GM21723 (cell line): Measurements from ENCODE around the gene ZFAND5.

ENCODE experiments used
- ATAC-seq: cut with Tn5 transposase; IDR thresholded peaks from one replicate; pipeline ENCODE4 v1.9.1; 2021; ENCODE audit warnings: mild to moderate bottlenecking, moderate library complexity; ENCODE audit not compliant: unreplicated experiment

ZFAND5 gene

GRCh38 chr9:72326641-72327040 is 38.4 kb downstream of the ZFAND5 start:
- ATAC-seq = no peak

GRCh38 chr9:72324974-72325373 is 40.0 kb downstream of the ZFAND5 start:
- no peak for ATAC-seq

DNA sequence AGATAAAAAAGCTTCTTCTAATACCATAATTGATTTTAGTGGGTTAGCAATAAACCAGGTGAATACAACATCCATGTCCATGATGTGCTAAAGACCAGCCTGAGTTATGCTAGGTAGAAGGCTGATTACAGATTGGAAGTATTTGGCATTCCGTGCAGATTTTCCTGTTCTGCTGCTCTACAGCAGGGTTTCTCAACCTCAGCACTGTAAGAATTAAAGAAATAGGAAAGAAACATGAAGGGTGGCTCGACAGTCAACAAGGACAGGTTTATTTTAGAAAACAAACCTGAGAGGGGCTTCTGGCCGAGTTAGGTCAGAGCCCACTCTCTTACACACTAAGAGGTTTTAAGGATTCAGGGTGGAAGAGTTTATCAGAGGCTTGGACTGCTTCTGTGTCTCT is 42.3 kb downstream of the ZFAND5 start:
- no peak for ATAC-seq

GRCh38 chr9:72322259-72322658 is 42.7 kb downstream of the ZFAND5 start:
- ATAC-seq = no peak

DNA sequence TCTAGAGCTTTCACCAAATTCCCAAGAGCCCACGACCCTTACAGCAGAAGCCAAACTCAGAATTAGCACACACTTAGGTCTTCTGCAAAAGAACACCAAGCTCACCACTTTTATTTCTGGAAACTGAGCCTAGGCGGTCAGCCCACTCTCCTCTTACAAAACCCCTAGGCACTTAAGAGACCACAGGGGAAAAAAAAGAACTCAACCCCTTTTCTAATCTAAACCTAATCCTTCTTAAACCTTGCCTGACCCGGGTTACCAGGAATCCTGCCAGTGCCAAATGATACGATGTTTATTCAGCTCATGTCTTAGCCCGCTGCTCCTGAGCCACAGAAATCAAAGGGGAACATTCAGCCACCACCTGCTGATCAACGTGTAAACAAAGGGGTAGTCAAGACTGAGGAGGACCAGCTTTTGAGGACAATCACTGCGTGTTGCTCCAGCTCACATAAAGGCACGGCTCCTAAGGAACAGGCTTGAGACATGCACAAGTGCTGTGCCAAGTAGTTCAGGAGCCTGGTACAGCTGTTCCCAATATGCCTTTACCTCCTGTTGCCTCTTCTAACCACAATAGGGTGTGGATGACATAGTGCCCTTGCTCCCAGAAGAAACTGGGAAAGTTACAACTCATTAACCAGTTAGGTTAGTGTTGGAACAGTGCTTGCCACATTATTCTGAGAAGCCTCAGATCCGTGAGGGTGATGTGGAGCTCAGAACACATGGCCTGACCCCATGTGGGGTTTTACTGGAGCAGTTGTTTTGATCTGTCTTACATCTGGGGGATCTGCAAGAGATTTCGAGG is 49.3 kb downstream of the ZFAND5 start:
- no peak for ATAC-seq

DNA sequence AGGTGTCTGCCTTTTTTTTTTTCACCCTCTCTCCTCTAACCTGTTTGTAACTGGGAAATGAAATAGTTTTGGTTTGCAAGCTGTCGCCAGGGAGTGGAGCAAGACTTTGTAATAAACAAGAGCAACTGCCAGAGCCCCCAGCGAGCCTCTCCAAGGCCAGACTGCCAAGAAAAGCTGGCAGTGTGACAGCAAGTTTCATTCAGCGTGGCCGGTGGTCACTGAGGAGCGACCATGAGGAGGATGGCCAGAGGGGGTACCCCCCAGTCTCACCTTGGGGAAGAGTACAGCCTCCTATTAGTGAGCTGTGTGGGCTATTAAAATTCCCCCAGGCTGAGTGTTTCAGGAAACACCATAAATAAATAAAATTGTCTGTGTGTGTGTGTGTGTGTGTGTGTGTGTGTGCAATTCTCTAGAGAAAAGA is 49.9 kb downstream of the ZFAND5 start:
- no peak for ATAC-seq

DNA sequence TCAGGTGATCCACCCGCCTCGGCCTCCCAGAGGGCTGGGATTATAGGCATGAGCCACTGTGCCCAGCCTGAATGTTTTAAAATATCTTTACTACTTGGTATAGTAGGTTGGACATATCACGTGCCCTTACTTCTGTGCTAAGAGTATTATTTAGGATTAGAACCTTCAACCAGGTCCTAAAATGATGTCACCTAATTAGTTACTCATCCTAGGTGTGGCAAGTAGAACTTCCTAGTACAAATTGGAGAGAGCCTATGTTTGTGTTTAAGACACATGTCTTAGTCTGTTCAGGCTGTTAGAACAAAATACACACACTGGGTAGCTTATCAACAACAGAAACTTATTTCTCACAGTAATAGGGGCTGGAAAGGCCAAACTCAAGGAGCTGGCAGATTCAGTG is 51.5 kb downstream of the ZFAND5 start:
- no peak for ATAC-seq

- no peak for ATAC-seq
Measured at GRCh38 chr9:72312386-72312987, 52.5 kb downstream of the ZFAND5 start.

DNA sequence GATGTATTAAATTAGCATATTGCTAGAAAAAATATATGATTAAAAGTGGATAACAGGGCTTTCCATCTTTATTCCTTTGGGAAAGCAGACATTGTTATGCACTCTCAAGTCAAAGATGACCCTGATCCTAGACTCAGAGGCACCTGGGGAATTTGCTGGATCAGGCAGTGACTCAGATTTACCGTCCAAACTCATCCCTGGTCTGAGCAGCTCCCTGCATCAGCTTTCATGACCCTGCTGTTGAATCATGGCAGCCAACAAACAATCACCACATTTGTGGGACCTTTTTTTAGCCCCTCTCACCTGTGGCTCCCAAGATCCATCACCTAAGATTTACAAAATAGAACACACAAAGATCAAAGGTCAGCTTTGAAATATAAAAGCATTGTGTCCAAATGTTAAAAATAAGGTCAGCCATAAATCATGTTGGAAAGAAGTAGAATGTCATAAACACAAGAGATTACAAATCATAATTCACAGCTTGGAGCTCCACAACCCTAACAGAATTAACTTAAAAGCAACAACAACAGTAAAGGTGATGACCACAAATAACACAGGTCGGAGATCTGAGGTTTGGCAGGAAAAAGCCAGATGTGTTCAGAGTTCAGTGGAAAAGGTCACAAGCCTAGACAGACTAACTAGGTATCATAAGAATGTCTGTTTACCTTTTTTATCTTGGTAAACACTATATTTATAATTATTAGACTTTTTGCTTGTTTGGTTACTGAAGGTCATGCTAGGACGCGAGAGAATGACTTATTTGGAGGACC is 55.5 kb downstream of the ZFAND5 start:
- ATAC-seq = no peak

DNA sequence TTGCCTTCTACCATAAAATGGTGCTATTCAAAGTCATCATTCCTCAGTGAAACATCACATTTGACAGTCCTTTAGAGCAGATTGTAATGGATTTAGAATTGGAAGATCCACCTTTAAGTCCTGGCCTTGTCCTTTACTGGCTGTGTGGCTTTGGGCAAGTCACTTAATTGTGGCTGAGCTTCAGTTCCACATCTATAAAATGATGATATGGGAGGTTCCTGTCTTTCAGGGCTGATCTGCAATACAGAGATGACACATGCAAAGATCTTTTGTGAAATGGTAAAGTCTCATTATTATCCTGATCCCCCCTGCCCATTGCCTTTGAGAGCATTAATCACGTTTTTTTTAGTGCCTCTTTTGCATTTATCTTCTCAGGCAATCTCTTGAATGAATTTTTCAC is 58.2 kb downstream of the ZFAND5 start:
- no peak for ATAC-seq

DNA sequence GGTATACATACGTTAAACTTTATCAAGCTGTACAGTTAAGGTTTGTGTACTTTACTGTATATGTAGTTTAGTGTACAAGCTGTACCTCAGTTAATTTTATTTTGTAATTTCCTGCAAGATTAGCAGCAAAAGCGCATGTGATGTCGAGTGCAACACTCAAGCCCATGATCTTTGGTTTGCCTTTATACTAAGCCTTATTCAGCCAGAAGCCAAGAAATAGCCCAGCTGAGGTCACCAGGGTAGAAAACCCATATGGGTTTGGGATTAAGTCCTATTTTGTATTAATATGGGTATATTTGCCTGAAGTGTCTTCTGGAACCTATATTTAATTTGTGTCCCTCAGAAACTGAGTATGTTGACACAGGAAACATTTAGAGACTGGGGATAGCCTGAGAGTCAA is 59.3 kb downstream of the ZFAND5 start:
- no peak for ATAC-seq

- ATAC-seq = peak; percentile 51
Measured at GRCh38 chr9:72305102-72305546, 59.9 kb downstream of the ZFAND5 start.

DNA sequence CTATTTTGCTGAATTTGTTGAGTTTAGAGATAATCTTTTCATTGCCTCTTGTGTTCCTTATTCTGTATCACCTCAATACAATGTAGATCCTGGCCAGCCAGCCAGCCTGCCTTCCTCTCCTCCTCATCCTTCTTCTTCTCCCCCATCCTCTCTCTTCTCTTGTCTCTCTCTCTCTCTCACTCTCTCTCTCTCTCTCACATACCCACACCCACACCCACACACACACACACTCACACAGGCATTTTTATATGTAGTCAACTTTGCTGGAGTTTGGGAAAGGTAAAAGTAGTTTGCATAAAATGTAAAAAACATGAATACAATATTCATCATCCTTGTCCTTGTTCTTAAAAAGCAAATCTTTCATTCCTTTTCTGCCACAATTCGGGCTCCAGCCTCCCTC is 60.5 kb downstream of the ZFAND5 start:
- no peak for ATAC-seq
